ENCODE data around the gene PODNL1.
"Not testable (repeated sequence)": the region's sequence is repeated elsewhere in the genome, so short reads cannot be mapped to it uniquely, and the experiment has no call there.

PODNL1 gene

GRCh38 chr19:13973479-13973878 is 35.3 kb upstream of the PODNL1 start:
- not testable (repeated sequence) for DNase-seq (ENCODE audit: low read depth in 2 of 2)

GRCh38 chr19:13972368-13973155 is 34.3 kb upstream of the PODNL1 start:
- DNase-seq (ENCODE audit: low read depth in 2 of 2), result no peak

- not testable (repeated sequence) for DNase-seq (ENCODE audit: low read depth in 2 of 2)
These were observed 33.7 kb upstream of the PODNL1 start for GRCh38 chr19:13971868-13972267.

- DNase-seq (ENCODE audit: low read depth in 2 of 2), result no peak
These were observed 31.7 kb upstream of the PODNL1 start for GRCh38 chr19:13969897-13970296.

- no peak for DNase-seq (ENCODE audit: low read depth in 2 of 2)
These were observed 30.8 kb upstream of the PODNL1 start for GRCh38 chr19:13968999-13969398.

GRCh38 chr19:13968383-13968935 is 30.2 kb upstream of the PODNL1 start:
- DNase-seq (ENCODE audit: low read depth in 2 of 2), result no peak

GRCh38 chr19:13967206-13967605 is 29.0 kb upstream of the PODNL1 start:
- not testable (repeated sequence) for DNase-seq (ENCODE audit: low read depth in 2 of 2)

GRCh38 chr19:13966684-13967128 is 28.5 kb upstream of the PODNL1 start:
- DNase-seq (ENCODE audit: low read depth in 2 of 2), result no peak

GRCh38 chr19:13965926-13966683 is 27.9 kb upstream of the PODNL1 start:
- DNase-seq (ENCODE audit: low read depth in 2 of 2), result no peak

GRCh38 chr19:13965377-13965896 is 27.2 kb upstream of the PODNL1 start:
- no peak for DNase-seq (ENCODE audit: low read depth in 2 of 2)

GRCh38 chr19:13964776-13965175 is 26.6 kb upstream of the PODNL1 start:
- no peak for DNase-seq (ENCODE audit: low read depth in 2 of 2)

GRCh38 chr19:13963603-13964105 is 25.4 kb upstream of the PODNL1 start:
- DNase-seq (ENCODE audit: low read depth in 2 of 2), result no peak

- DNase-seq (ENCODE audit: low read depth in 2 of 2), result no peak
These were observed 24.7 kb upstream of the PODNL1 start for GRCh38 chr19:13962699-13963602.

- no peak for DNase-seq (ENCODE audit: low read depth in 2 of 2)
These were observed 23.8 kb upstream of the PODNL1 start for GRCh38 chr19:13961826-13962698.

- DNase-seq (ENCODE audit: low read depth in 2 of 2), result no peak
These were observed 22.9 kb upstream of the PODNL1 start for GRCh38 chr19:13960863-13961784.

- no peak for DNase-seq (ENCODE audit: low read depth in 2 of 2)
These were observed 22.0 kb upstream of the PODNL1 start for GRCh38 chr19:13959962-13960862.

- no peak for DNase-seq (ENCODE audit: low read depth in 2 of 2)
These were observed 21.1 kb upstream of the PODNL1 start for GRCh38 chr19:13959141-13959961.
